H9 (cell line): ENCODE data around the gene CDC37L1. TPM values are rescaled to one million over a fixed set of nuclear protein-coding genes. Genes with fewer than 3 reads are reported as not detected.

Source experiments
- DNase-seq: peaks from one replicate; pipeline ENCODE4 v3.0.0-alpha.2; 2017
- H2AFZ ChIP-seq: one replicate; pipeline ENCODE4 v1.6.1; 2013; ENCODE audit warnings: mild to moderate bottlenecking, low read length, control low read depth, moderate library complexity
- H2AK5ac ChIP-seq: 2 replicates; pipeline ENCODE4 v1.6.1; 2013; ENCODE audit warnings: low read length, control low read depth, mixed read lengths; ENCODE audit not compliant: insufficient read length
- H2BK120ac ChIP-seq: one replicate; pipeline ENCODE4 v1.6.1; 2013; ENCODE audit warnings: low read depth, mild to moderate bottlenecking, low read length, control low read depth, inconsistent platforms; ENCODE audit not compliant: poor library complexity, severe bottlenecking
- H2BK12ac ChIP-seq: 2 replicates; pipeline ENCODE4 v1.6.1; 2013; ENCODE audit warnings: low read length, control low read depth, mixed read lengths, low read depth; ENCODE audit not compliant: insufficient read length
- H2BK15ac ChIP-seq: 2 replicates; pipeline ENCODE4 v1.6.1; 2013; ENCODE audit warnings: low read depth, low read length, control low read depth
- H2BK20ac ChIP-seq: one replicate; pipeline ENCODE4 v1.6.1; 2013; ENCODE audit warnings: low read depth, mild to moderate bottlenecking, low read length, control low read depth, inconsistent platforms; ENCODE audit not compliant: poor library complexity, severe bottlenecking
- H2BK5ac ChIP-seq: 2 replicates; pipeline ENCODE4 v1.6.1; 2013; ENCODE audit warnings: low read length, control low read depth, mixed read lengths; ENCODE audit not compliant: insufficient read length
- H3K14ac ChIP-seq: 2 replicates; pipeline ENCODE4 v1.6.1; 2013; ENCODE audit warnings: low read length, control low read depth; ENCODE audit not compliant: insufficient read depth
- H3K18ac ChIP-seq: 2 replicates; pipeline ENCODE4 v1.6.1; 2013; ENCODE audit warnings: low read depth, mild to moderate bottlenecking, mixed read lengths, low read length, control low read depth; ENCODE audit not compliant: insufficient read length
- H3K23ac ChIP-seq: 2 replicates; pipeline ENCODE4 v1.6.1; 2013; ENCODE audit warnings: low read length, control low read depth, mixed read lengths, low read depth; ENCODE audit not compliant: insufficient read length
- H3K23me2 ChIP-seq: 2 replicates; pipeline ENCODE4 v1.6.1; 2013; ENCODE audit warnings: low read depth, mild to moderate bottlenecking, mixed read lengths, low read length, control low read depth; ENCODE audit not compliant: insufficient read length, poor library complexity, severe bottlenecking
- H3K27ac ChIP-seq: 2 replicates; pipeline ENCODE4 v1.5.1; 2013; ENCODE audit warnings: low read length, control low read depth, mixed read lengths, low read depth; ENCODE audit not compliant: insufficient read length
- H3K27me3 ChIP-seq: 2 replicates; pipeline ENCODE4 v1.6.1; 2013; ENCODE audit warnings: low read length, control low read depth, inconsistent platforms; ENCODE audit not compliant: insufficient read depth
- H3K4ac ChIP-seq: 2 replicates; pipeline ENCODE4 v1.6.1; 2013; ENCODE audit warnings: low read depth, mild to moderate bottlenecking, control low read depth, inconsistent platforms, low read length, moderate library complexity
- H3K4me1 ChIP-seq: 2 replicates; pipeline ENCODE4 v1.6.1; 2013; ENCODE audit warnings: low read length, control low read depth, inconsistent platforms; ENCODE audit not compliant: insufficient read depth
- H3K4me2 ChIP-seq: 2 replicates; pipeline ENCODE4 v1.6.1; 2013; ENCODE audit warnings: low read length, control low read depth, mixed read lengths; ENCODE audit not compliant: insufficient read length, insufficient read depth
- H3K56ac ChIP-seq: 2 replicates; pipeline ENCODE4 v1.6.1; 2013; ENCODE audit warnings: low read depth, mild to moderate bottlenecking, mixed read lengths, low read length, control low read depth; ENCODE audit not compliant: insufficient read length
- H3K79me1 ChIP-seq: 2 replicates; pipeline ENCODE4 v1.6.1; 2013; ENCODE audit warnings: low read depth, mild to moderate bottlenecking, moderate library complexity, low read length, control low read depth, inconsistent platforms; ENCODE audit not compliant: insufficient read depth, poor library complexity, severe bottlenecking
- H3K79me2 ChIP-seq: 2 replicates; pipeline ENCODE4 v1.6.1; 2013; ENCODE audit warnings: low read length, control low read depth, inconsistent platforms; ENCODE audit not compliant: insufficient read depth
- H3K9ac ChIP-seq: 2 replicates; pipeline ENCODE4 v1.6.1; 2013; ENCODE audit warnings: low read length, control low read depth, mixed read lengths; ENCODE audit not compliant: insufficient read length; ENCODE audit errors: extremely low read depth
- H3K9me3 ChIP-seq: one replicate; pipeline ENCODE4 v1.6.1; 2013; ENCODE audit warnings: low read depth, low read length, inconsistent platforms; ENCODE audit not compliant: control insufficient read depth
- H3T11ph ChIP-seq: one replicate; pipeline ENCODE4 v1.6.1; 2013; ENCODE audit warnings: mild to moderate bottlenecking, low read length, control low read depth, inconsistent platforms
- H4K20me1 ChIP-seq: one replicate; pipeline ENCODE4 v1.6.1; 2013; ENCODE audit not compliant: control insufficient read depth, insufficient read length, insufficient read depth
- H4K5ac ChIP-seq: 2 replicates; pipeline ENCODE4 v1.6.1; 2013; ENCODE audit warnings: low read depth, mild to moderate bottlenecking, mixed read lengths, low read length, control low read depth; ENCODE audit not compliant: insufficient read length
- H4K8ac ChIP-seq: replicated peaks from 2 replicates; pipeline ENCODE4 v1.6.1; 2013; ENCODE audit warnings: low read length, control low read depth, mixed read lengths, low read depth; ENCODE audit not compliant: insufficient read length
- H4K91ac ChIP-seq: 2 replicates; pipeline ENCODE4 v1.6.1; 2013; ENCODE audit warnings: low read depth, mild to moderate bottlenecking, moderate library complexity, mixed read lengths, low read length, control low read depth; ENCODE audit not compliant: insufficient read length
- H3K27ac Mint-ChIP-seq, 3 experiments: 2 replicates in 2 of 3; 3 replicates in 1 of 3; pipeline ENCODE4 v1.8.0; 2020 to 2021; ENCODE audit warnings: mixed read lengths in 3 of 3, mild to moderate bottlenecking in 1 of 3, moderate library complexity in 1 of 3
- H3K27me3 Mint-ChIP-seq: 2 replicates; pipeline ENCODE4 v1.8.0; 2021; ENCODE audit warnings: low read depth, mild to moderate bottlenecking, moderate library complexity, mixed read lengths
- H3K36me3 Mint-ChIP-seq, 3 experiments: 2 replicates in 2 of 3; 3 replicates in 1 of 3; pipeline ENCODE4 v1.8.0; 2020 to 2021; ENCODE audit warnings: low read depth in 3 of 3, mixed read lengths in 3 of 3; ENCODE audit not compliant: insufficient read depth in 1 of 3
- H3K4me1 Mint-ChIP-seq, 2 experiments: 2 replicates each; pipeline ENCODE4 v1.8.0; 2020; ENCODE audit warnings: mixed read lengths in 2 of 2
- H3K4me3 Mint-ChIP-seq, 2 experiments: 2 replicates in 1 of 2; 3 replicates in 1 of 2; pipeline ENCODE4 v1.8.0; 2020 to 2021; ENCODE audit warnings: mild to moderate bottlenecking in 2 of 2, mixed read lengths in 2 of 2, moderate library complexity in 1 of 2
- H3K9me3 Mint-ChIP-seq, 2 experiments: 2 replicates in 1 of 2; 3 replicates in 1 of 2; pipeline ENCODE4 v1.8.0; 2020; ENCODE audit warnings: mild to moderate bottlenecking in 2 of 2, mixed read lengths in 2 of 2, moderate library complexity in 1 of 2
- total RNA-seq: library from RNA; stranded (reverse); gene quantifications from 2 replicates; pipeline ENCODE4 v1.2.1, GENCODE V29; 2021
- TF ChIP-seq, protein P1 (sequence below): fragments of 200-600 bp; sonication (generic); conservative IDR thresholded peaks from 3 replicates; pipeline ENCODE4 v1.8.0; 2021; ENCODE audit warnings: antibody characterized with exemption, mild to moderate bottlenecking

The CDC37L1 gene
- total RNA-seq, 1 experiment from 2014 or later = 17.6 TPM

DNA sequence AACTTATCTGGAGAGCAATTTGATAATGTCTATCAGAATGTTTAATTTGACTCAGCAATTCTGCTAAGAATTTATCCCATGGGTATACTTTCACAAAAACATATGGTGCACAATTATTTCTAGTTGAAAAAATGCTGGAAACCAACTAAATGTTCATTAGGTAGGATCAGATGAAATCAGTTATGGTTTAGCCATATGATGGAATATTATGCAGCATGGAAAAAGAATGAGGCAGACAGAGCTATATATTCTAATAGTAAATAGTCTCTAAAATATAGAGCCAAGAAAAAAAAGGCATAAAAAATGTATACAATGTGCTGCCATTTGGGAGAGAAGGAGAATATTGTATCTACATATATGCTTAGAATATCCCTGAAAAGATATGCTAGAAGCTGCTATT is 9.5 kb upstream of the CDC37L1 start:
- Histone ChIP-seq H3K27ac (no peak overlapping the region), H2AFZ (no peak overlapping the region), H2BK120ac (no peak overlapping the region), H4K5ac (no peak overlapping the region), H2BK5ac (no peak overlapping the region), H3K9ac (no peak overlapping the region), H3K14ac (no peak overlapping the region), H3K23ac (no peak overlapping the region), H4K91ac (no peak overlapping the region), H4K8ac (no peak overlapping the region), H4K20me1 (no peaks in the 10 kb centered on the region), H2AK5ac (no peak overlapping the region), H3K9me3 (no peaks in the 10 kb centered on the region), H3K4me2 (no peak overlapping the region), H3K4me1 (peaks cover 10% of the 10 kb centered on the region; the same call in 1 of the 2 replicates), H3T11ph (no peak overlapping the region), H2BK20ac (no peak overlapping the region), H3K79me1 (no peaks in the 10 kb centered on the region), H3K23me2 (peaks cover 4% of the 10 kb centered on the region), H2BK15ac (no peak overlapping the region), H3K56ac (no peak overlapping the region), H2BK12ac (no peak overlapping the region), H3K27me3 (no peaks in the 10 kb centered on the region), H3K4ac (no peak overlapping the region), H3K18ac (no peak overlapping the region), H3K79me2 (no peaks in the 10 kb centered on the region)
- Mint-ChIP-seq H3K4me3 (no peak overlapping the region), H3K36me3 (no peaks in the 10 kb centered on the region), H3K27ac (no peak overlapping the region), H3K9me3 (no peaks in the 10 kb centered on the region), H3K4me1 (peaks cover 27 to 28% of the 10 kb centered on the region in 2 experiments), H3K27me3 (peaks cover 5% of the 10 kb centered on the region; the same call in 1 of the 2 replicates)
- TF ChIP-seq, protein P1, sequence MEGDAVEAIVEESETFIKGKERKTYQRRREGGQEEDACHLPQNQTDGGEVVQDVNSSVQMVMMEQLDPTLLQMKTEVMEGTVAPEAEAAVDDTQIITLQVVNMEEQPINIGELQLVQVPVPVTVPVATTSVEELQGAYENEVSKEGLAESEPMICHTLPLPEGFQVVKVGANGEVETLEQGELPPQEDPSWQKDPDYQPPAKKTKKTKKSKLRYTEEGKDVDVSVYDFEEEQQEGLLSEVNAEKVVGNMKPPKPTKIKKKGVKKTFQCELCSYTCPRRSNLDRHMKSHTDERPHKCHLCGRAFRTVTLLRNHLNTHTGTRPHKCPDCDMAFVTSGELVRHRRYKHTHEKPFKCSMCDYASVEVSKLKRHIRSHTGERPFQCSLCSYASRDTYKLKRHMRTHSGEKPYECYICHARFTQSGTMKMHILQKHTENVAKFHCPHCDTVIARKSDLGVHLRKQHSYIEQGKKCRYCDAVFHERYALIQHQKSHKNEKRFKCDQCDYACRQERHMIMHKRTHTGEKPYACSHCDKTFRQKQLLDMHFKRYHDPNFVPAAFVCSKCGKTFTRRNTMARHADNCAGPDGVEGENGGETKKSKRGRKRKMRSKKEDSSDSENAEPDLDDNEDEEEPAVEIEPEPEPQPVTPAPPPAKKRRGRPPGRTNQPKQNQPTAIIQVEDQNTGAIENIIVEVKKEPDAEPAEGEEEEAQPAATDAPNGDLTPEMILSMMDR = no peak
- DNase-seq = no peak
